CD14-positive monocyte (primary cell): Measurements from ENCODE around the gene GPER1. TPM values are rescaled to one million over a fixed set of nuclear protein-coding genes. Genes with fewer than 3 reads are reported as not detected.
"Not testable (repeated sequence)": the region's sequence is repeated elsewhere in the genome, so short reads cannot be mapped to it uniquely, and the experiment has no call there.

Experiments used
- DNase-seq, 3 donors: peaks; one replicate each; pipeline ENCODE4 v3.0.0-alpha.2; 2011 to 2022
- H2AFZ ChIP-seq: 2 replicates; pipeline ENCODE4 v1.6.0; 2012; ENCODE audit warnings: mild to moderate bottlenecking, low read depth, low read length, inconsistent platforms; ENCODE audit not compliant: insufficient read depth, poor library complexity, severe bottlenecking
- H3K27ac ChIP-seq, 2 donors: 1 replicate in 1 of 2; 2 replicates in 1 of 2; pipeline ENCODE4 v1.5.1; 2012 to 2013; ENCODE audit warnings: low read length in 2 of 2, control low read depth in 1 of 2, inconsistent platforms in 1 of 2, low read depth in 1 of 2, mild to moderate bottlenecking in 1 of 2
- H3K27me3 ChIP-seq, 2 donors: one replicate each; pipeline versions ENCODE4 v1.6.0 to v1.6.1; 2011 to 2013; ENCODE audit warnings: low read length in 2 of 2; ENCODE audit not compliant: control insufficient read depth in 2 of 2, insufficient read depth in 2 of 2
- H3K36me3 ChIP-seq, 2 donors: replicated peaks in 1 of 2; 1 replicate in 1 of 2; 2 replicates in 1 of 2; pipeline versions ENCODE4 v1.5.1 to v1.6.1; 2012 to 2013; ENCODE audit warnings: low read length in 2 of 2, control low read depth in 1 of 2, inconsistent platforms in 1 of 2, mild to moderate bottlenecking in 1 of 2; ENCODE audit not compliant: insufficient read depth in 2 of 2, control insufficient read depth in 1 of 2
- H3K4me1 ChIP-seq, 2 donors: 1 replicate in 1 of 2; 2 replicates in 1 of 2; pipeline versions ENCODE4 v1.5.1 to v1.6.1; 2012 to 2013; ENCODE audit warnings: low read length in 2 of 2, control low read depth in 1 of 2, inconsistent platforms in 1 of 2, mild to moderate bottlenecking in 1 of 2, moderate library complexity in 1 of 2; ENCODE audit not compliant: insufficient read depth in 2 of 2, control insufficient read depth in 1 of 2
- H3K4me2 ChIP-seq: replicated peaks from 2 replicates; pipeline ENCODE3; 2012; ENCODE audit warnings: low read length, moderate library complexity, mild to moderate bottlenecking; ENCODE audit not compliant: poor library complexity, severe bottlenecking; ENCODE audit errors: extremely low read depth
- H3K4me3 ChIP-seq, 3 experiments: fragments of 200-600 bp in 1 of 3; sonication (generic) in 1 of 3; replicated peaks in 1 of 3; 1 replicate in 2 of 3; 2 replicates in 1 of 3; pipeline ENCODE4 v1.5.1; 2011 to 2013; ENCODE audit warnings: low read length in 3 of 3, mild to moderate bottlenecking in 3 of 3, control low read depth in 2 of 3, low read depth in 2 of 3, inconsistent platforms in 1 of 3, moderate library complexity in 1 of 3
- H3K79me2 ChIP-seq: 2 replicates; pipeline ENCODE4 v1.6.0; 2012; ENCODE audit warnings: mild to moderate bottlenecking, control low read depth, inconsistent platforms, low read length, moderate library complexity; ENCODE audit not compliant: insufficient read depth
- H3K9ac ChIP-seq: 2 replicates; pipeline ENCODE4 v1.6.0; 2017; ENCODE audit warnings: low read length, mild to moderate bottlenecking; ENCODE audit not compliant: insufficient read depth, poor library complexity, severe bottlenecking
- H3K9me3 ChIP-seq, 2 donors: replicated peaks in 1 of 2; 1 replicate in 1 of 2; 2 replicates in 1 of 2; pipeline versions ENCODE4 v1.5.1 to v1.6.1; 2012 to 2013; ENCODE audit warnings: low read length in 2 of 2, control low read depth in 1 of 2; ENCODE audit not compliant: control insufficient read depth in 1 of 2, insufficient read depth in 1 of 2
- H4K20me1 ChIP-seq: 2 replicates; pipeline ENCODE4 v1.6.0; 2012; ENCODE audit warnings: mild to moderate bottlenecking, low read length, control low read depth, moderate library complexity; ENCODE audit not compliant: insufficient read depth
- H3K27ac Mint-ChIP-seq, 7 donors: one replicate each; pipeline ENCODE4 v1.8.0; 2020; ENCODE audit warnings: mild to moderate bottlenecking in 7 of 7, mixed read lengths in 7 of 7, moderate library complexity in 6 of 7, inconsistent platforms in 2 of 7
- H3K27me3 Mint-ChIP-seq, 3 donors: one replicate each; pipeline ENCODE4 v1.8.0; 2021 to 2022; ENCODE audit warnings: low read depth in 3 of 3, mild to moderate bottlenecking in 3 of 3, mixed read lengths in 3 of 3, moderate library complexity in 3 of 3, inconsistent platforms in 1 of 3
- H3K36me3 Mint-ChIP-seq, 2 donors: one replicate each; pipeline ENCODE4 v1.8.0; 2020; ENCODE audit warnings: mixed read lengths in 2 of 2, inconsistent platforms in 1 of 2, mild to moderate bottlenecking in 1 of 2
- H3K4me1 Mint-ChIP-seq: one replicate; pipeline ENCODE4 v1.8.0; 2020; ENCODE audit warnings: mild to moderate bottlenecking, mixed read lengths
- H3K4me3 Mint-ChIP-seq, 2 donors: one replicate each; pipeline ENCODE4 v1.8.0; 2020; ENCODE audit warnings: mild to moderate bottlenecking in 2 of 2, mixed read lengths in 2 of 2, moderate library complexity in 1 of 2
- H3K9me3 Mint-ChIP-seq, 7 donors: one replicate each; pipeline ENCODE4 v1.8.0; 2020 to 2022; ENCODE audit warnings: mixed read lengths in 7 of 7, mild to moderate bottlenecking in 6 of 7, moderate library complexity in 6 of 7, inconsistent platforms in 2 of 7
- CTCF ChIP-seq: fragments of 200-600 bp; IDR thresholded peaks from one replicate; pipeline ENCODE4 v1.8.0; 2022; ENCODE audit warnings: antibody characterized with exemption, mild to moderate bottlenecking
- WGBS: methylation state at CpG from one replicate; pipeline ENCODE4 v1.1.5; 2013; ENCODE audit warnings: missing lambda C conversion rate; ENCODE audit not compliant: insufficient coverage; 5-methylcytosine and 5-hydroxymethylcytosine counted together
- intact Hi-C, 2 donors: fragments of 100-400 bp; cut with micrococcal nuclease; formaldehyde crosslinking; loops; one replicate each; pipeline versions ENCODE4 v1.15.0 to v1.15.1; 2023
- polyA plus RNA-seq, 3 donors: library from polyadenylated mRNA; depleted of rRNA in 1 of 3; unstranded in 2 of 3; stranded (reverse) in 1 of 3; fragments of 300-500 nt in 2 of 3; fragments of >200 nt in 1 of 3; fragmentation: Illumina TruSeq in 2 of 3; gene quantifications; 1 replicate in 2 of 3; 2 replicates in 1 of 3; pipeline ENCODE4 v1.2.3, GENCODE V29; 2012 to 2021

Gene GPER1
- polyA plus RNA-seq, 3 donors: 0.35 to 10.0 (median 4.1) TPM

DNA sequence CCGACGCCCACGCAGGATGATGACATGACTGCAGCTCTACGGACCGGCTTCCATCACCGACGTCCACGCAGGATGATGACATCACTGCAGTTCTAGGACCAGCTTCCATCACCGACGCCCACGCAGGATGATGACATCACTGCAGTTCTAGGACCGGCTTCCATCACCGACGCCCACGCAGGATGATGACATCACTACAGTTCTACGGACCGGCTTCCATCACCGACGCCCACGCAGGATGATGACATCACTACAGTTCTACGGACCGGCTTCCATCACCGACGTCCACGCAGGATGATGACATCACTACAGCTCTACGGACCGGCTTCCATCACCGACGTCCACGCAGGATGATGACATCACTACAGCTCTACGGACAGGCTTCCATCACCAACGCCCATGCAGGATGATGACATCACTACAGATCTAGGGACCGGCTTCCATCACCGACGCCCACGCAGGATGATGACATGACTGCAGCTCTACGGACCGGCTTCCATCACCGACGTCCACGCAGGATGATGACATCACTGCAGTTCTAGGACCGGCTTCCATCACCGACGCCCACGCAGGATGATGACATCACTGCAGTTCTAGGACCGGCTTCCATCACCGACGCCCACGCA, 28.6 kb downstream of the GPER1 start:
- H3K27ac ChIP-seq, H3K4me1 Mint-ChIP-seq, H3K36me3 Mint-ChIP-seq, H3K27ac Mint-ChIP-seq, H3K9me3 ChIP-seq, H4K20me1 ChIP-seq, H3K4me3 Mint-ChIP-seq, H3K27me3 Mint-ChIP-seq, H3K27me3 ChIP-seq, H3K9ac ChIP-seq, H3K4me2 ChIP-seq, DNase-seq, H3K36me3 ChIP-seq, intact Hi-C loops, H3K79me2 ChIP-seq, H2AFZ ChIP-seq, H3K4me3 ChIP-seq, H3K4me1 ChIP-seq: not testable (repeated sequence)
- peaks cover 2 to 15% (median 11%) of the 10 kb centered on the region in 7 donors for H3K9me3 Mint-ChIP-seq
- 98% methylated on average over 9 of the region's 49 CpGs for WGBS

GRCh38 chr7:1117321-1117928, 29.5 kb downstream of the GPER1 start:
- no peak for DNase-seq
- H4K20me1 ChIP-seq: no peaks in the 10 kb centered on the region
- H3K4me1 Mint-ChIP-seq: peaks cover 1% of the 10 kb centered on the region
- peaks cover 2 to 15% (median 11%) of the 10 kb centered on the region in 7 donors for H3K9me3 Mint-ChIP-seq
- H3K27me3 ChIP-seq: no peaks in the 10 kb centered on the region
- H3K79me2 ChIP-seq: no peaks in the 10 kb centered on the region
- H3K9me3 ChIP-seq: no peaks in the 10 kb centered on the region
- intact Hi-C loops: no loop called here
- H3K9ac ChIP-seq: no peak overlapping the region
- no peak overlapping the region for H3K4me3 Mint-ChIP-seq
- no peaks in the 10 kb centered on the region for H3K36me3 Mint-ChIP-seq
- H3K4me1 ChIP-seq: no peaks in the 10 kb centered on the region
- TF ChIP-seq CTCF: no peak
- H3K27ac ChIP-seq: no peak overlapping the region
- H3K36me3 ChIP-seq: no peaks in the 10 kb centered on the region
- WGBS: 96% methylated on average over 34 of the region's 38 CpGs
- H3K27me3 Mint-ChIP-seq: peaks cover 0 to 3% (median 1%) of the 10 kb centered on the region in 3 donors
- no peak overlapping the region for H3K4me2 ChIP-seq
- H3K27ac Mint-ChIP-seq: peak overlapping the region in 2 of 7 donors; percentile 3 to 71
- H3K4me3 ChIP-seq: no peak overlapping the region
- no peak overlapping the region for H2AFZ ChIP-seq
